NCI-H2081 treated with DMSO at 0.1 percent for 48 hours (cell line): ENCODE data around the gene CACNA1F.

ENCODE experiments used
- DNase-seq: peaks from one replicate; lab custom pipeline; 2025; lab: John Stamatoyannopoulos, UW

CACNA1F gene

GRCh38 chrX:49199315-49199595 lies 33.9 kb downstream of the CACNA1F start:
- DNase-seq, result no peak

- no peak for DNase-seq
Observed at GRCh38 chrX:49198540-49199314, 34.4 kb downstream of the CACNA1F start.

DNA sequence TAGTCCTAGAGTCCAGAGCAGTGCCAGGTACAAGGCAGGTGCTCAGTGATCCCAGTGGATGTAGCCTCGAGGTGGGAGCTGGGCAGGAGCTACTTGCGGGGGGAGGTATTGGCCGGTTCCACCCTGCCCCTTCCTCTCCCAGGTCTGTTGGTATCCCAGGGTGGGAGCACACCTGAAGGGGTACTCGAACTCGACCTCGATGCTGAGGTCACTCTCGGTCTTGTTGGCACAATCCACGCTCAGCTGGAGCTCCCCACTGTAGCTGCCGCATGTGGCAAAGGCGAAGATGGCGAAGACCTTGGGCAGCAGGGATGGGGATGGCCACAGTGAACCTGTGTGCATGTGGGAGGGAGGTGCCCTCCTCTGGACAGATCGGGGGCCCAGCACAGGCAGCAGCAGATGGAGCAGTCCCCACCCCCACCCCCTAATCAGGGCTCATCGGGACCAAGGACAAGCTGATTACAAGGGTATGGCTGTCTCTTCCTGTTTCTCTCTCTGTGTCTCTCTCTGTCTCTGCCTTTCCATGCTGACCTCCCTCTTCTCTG lies 35.5 kb downstream of the CACNA1F start:
- DNase-seq, result no peak

DNA sequence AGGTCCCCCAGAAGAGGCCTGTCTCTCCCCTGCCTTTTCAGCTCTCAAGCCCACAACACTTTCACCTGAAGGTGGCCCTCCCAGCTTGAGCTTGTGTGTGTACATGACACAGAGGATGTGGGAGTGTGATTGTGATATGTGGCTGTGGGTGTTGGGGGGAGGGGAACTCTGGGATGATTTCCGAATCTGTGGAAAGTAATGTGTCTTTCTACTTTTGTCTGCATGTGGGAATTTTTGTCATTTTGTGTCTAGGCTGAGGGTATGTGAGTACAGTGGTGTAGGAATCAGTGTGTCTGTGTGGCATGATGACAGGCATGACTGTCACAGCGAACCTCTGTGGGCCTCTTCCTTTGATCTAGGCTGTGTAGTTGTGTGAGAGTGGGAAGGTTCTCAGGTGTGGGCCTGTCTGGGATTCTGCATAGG lies 39.6 kb downstream of the CACNA1F start:
- DNase-seq, result no peak

DNA sequence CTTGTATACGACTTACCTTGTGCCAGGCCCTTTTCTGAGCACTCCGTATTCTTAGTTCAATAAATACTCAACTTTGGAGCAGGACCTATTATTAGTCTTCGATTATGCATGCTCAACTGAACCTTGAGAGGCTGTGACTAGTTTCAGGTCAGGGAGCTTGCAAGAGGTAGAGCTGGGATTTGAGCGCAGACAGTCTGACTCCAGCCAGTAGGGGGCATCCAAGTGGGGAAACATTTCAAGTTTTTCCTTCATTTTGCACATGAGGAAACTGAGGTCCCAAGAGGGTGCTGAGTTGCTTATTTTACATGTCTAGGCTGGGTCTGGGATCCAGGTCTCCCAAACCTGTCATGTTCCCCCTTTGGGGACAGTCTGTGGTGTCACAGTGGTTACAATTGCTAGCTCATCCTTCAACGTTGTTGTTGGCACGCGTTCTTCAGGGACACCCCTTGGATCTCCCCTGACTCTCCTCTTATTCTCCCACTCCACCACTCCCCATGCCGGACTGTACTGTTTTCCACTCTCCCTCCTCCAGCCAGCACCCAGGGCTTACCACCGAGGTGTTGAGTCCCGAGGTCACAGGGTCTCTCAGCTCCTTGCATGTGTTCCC lies 40.3 kb downstream of the CACNA1F start:
- no peak for DNase-seq

- no peak for DNase-seq
Observed at GRCh38 chrX:49191574-49192011, 41.5 kb downstream of the CACNA1F start.

GRCh38 chrX:49190821-49191573 lies 42.1 kb downstream of the CACNA1F start:
- peak; percentile 98 for DNase-seq

DNA sequence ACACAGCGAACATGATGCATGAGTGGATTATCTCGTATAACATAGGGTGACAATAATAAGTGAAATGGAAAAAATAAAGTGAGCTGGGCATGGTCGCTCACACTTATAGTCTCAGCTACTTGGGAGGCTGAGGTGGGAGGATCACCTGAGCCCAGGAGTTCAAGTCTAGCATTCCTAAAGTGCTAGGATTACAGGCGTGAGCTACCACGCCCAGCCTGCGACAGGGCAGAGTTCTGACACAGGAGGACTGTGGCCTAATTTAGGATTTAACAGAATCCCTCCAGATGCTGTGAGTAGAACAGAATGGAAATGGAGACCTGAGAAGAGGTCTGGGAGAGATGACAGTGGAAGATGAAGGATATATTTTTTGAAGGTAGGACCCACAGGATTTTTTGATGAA lies 43.5 kb downstream of the CACNA1F start:
- no peak for DNase-seq

DNA sequence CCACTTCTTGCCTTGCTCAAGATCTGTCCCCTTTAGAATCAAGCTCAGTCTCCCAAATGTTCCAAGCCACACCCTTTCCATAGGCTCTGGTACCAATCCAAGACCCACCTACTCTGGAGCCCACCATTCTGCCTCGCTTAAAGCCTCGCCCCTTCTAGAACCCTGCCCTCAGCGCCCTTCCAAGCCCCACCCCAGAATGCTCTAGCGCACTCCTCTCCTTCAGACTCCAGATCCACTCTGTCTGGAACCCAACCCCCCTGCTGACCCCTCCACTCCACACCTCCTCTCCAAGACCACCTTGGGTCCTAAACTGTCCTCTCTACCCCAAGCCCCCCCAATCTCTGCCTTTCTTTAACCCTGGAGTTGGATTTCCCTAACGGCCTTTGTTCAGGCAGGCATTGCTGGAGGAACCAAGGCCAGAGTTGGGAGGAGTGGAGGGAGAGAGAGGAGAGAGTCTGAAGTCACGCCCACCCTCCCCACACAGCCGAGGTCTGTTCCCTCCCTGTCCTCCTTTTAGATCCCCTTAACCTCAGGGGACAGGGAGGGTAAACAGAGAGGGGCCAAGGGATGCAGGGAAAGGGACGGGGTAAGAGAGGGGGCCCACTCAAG lies 44.6 kb downstream of the CACNA1F start:
- no peak for DNase-seq

DNA sequence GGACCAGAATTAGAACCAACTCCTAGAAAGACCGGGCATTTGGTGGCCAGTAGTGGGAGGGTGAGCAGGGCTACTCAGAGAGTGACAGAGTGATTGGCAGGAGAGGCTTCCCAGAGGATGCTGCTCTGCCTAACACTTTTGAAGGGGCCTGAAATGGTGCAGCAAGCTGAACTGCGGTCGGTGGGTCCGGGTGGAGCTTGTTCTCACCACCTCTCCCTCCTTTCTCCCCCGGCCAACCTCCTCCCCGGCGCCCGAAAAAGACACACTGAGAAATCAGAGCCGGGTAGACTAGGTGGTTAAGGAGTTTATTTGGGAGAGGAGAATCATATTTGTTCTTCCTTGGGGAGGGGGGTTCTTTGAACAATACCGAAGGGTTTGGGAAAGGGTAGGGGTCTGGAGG lies 45.6 kb downstream of the CACNA1F start:
- no peak for DNase-seq

DNA sequence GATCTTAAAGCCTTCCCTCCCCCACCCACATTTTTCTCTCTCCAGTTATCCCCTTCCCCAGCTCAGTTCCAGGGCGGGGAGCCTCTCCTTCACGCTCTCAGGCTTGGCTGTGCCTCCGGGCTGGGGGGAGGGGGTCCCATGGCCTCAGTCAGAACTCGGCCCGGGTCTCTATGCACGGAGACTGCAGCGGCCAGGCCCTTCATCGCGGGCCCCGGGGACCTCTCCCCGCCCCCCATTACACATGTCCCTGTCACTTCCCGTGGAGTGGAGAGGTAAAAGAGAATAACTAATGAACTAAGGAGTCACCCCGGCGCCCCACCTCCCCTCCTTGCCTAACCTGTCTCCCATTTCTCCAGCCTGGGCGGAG lies 46.1 kb downstream of the CACNA1F start:
- no peak for DNase-seq

GRCh38 chrX:49186125-49187027 lies 46.8 kb downstream of the CACNA1F start, which contains the start of gene PRICKLE3:
Gene PRICKLE3, minus strand, starts transcription at chrX:49186373. Its CDS starts 76 bp downstream, at chrX:49186297.
- DNase-seq, result no peak

- peak; percentile 33 for DNase-seq
Observed at GRCh38 chrX:49184294-49185281, 48.6 kb downstream of the CACNA1F start.

GRCh38 chrX:49183701-49184281 lies 49.3 kb downstream of the CACNA1F start:
- no peak for DNase-seq

DNA sequence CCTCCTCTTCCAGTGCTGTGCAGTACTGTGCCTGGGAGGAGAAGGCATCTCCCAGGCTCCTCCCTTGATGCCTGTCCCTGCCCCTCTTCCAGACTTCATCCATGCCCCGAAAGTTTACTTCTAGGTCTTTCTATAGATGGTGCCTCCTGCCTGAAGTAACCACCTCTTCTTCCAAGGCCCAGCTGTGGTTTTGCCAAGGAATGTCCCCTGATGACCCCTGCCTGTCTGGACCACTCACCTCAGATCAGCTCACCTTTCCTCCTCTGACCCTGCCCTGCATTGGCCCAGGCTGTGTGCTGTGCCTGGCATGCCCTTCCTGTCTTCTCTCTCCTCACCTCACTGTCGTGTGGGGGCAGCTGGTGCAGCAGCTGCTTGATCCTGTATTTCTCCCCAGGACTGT lies 53.8 kb downstream of the CACNA1F start:
- no peak for DNase-seq

DNA sequence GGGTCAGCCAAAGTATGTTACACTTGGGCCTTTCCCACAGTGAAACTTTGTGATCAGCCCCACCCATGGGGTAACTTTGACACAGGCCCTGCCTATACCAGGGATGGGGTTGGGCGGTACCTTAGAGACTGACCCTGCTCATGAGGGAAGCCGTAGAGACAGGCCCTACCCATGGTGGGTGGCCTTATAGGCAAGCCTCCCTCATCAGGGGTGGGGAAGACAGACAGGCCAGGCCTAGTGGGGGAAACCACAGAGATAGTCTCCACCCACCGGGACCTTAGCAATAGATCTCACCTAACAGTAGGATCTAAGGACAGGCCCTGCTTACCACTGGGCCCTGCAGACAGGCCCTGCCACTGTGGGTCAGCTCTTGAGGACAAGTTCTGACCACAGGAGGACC lies 54.6 kb downstream of the CACNA1F start:
- DNase-seq, result no peak

GRCh38 chrX:49177873-49178480 lies 55.2 kb downstream of the CACNA1F start:
- no peak for DNase-seq

GRCh38 chrX:49177338-49177833 lies 55.8 kb downstream of the CACNA1F start:
- DNase-seq, result no peak
